ENCODE results near the gene ARAP3. TPM values are rescaled to one million over a fixed set of nuclear protein-coding genes. Genes with fewer than 3 reads are reported as not detected.

ARAP3 gene
- total RNA-seq, 1 donor from 2014 or later, result 39.2 TPM

- peak overlapping the region; percentile 20 for H3K4me3 Mint-ChIP-seq
Observed at GRCh38 chr5:141674747-141675146, 7.3 kb downstream of the ARAP3 start.

GRCh38 chr5:141672841-141673813 is 8.9 kb downstream of the ARAP3 start:
- Mint-ChIP-seq H3K36me3 (ENCODE audit: low read depth) (peaks cover under 1% of the 10 kb centered on the region), H3K4me3 (no peak overlapping the region), H3K27ac (ENCODE audit: unreplicated experiment) (peak overlapping the region; percentile 87), H3K9me3 (no peaks in the 10 kb centered on the region), H3K27me3 (ENCODE audit: low read depth) (no peaks in the 10 kb centered on the region), H3K4me1 (peaks cover 23% of the 10 kb centered on the region)
- DNase-seq (ENCODE audit: low read depth, low spot score), result peak; percentile 45
- no peak for TF ChIP-seq CTCF (conservative IDR thresholded peaks at IDR 0.05)

More at GRCh38 chr5:141674747-141675146, 7.3 kb downstream of the ARAP3 start:
- Mint-ChIP-seq H3K36me3 (ENCODE audit: low read depth) (peaks cover 4% of the 10 kb centered on the region), H3K9me3 (no peaks in the 10 kb centered on the region), H3K27ac (ENCODE audit: unreplicated experiment) (no peak overlapping the region), H3K4me1 (peaks cover 32% of the 10 kb centered on the region), H3K27me3 (ENCODE audit: low read depth) (no peaks in the 10 kb centered on the region)
- no peak for DNase-seq (ENCODE audit: low read depth, low spot score)
- TF ChIP-seq CTCF (conservative IDR thresholded peaks at IDR 0.05), result no peak

GRCh38 chr5:141672071-141672840 is 9.8 kb downstream of the ARAP3 start:
- no peaks in the 10 kb centered on the region for H3K9me3 Mint-ChIP-seq

GRCh38 chr5:141669520-141669919 is 12.5 kb downstream of the ARAP3 start:
- H3K4me3 Mint-ChIP-seq, result no peak overlapping the region
- H3K4me1 Mint-ChIP-seq, result peaks cover 14% of the 10 kb centered on the region
- no peak for TF ChIP-seq CTCF (conservative IDR thresholded peaks at IDR 0.05)
- no peak for DNase-seq (ENCODE audit: low read depth, low spot score)
- H3K27me3 Mint-ChIP-seq (ENCODE audit: low read depth), result no peaks in the 10 kb centered on the region
- no peaks in the 10 kb centered on the region for H3K9me3 Mint-ChIP-seq
- no peaks in the 10 kb centered on the region for H3K36me3 Mint-ChIP-seq (ENCODE audit: low read depth)
- no peak overlapping the region for H3K27ac Mint-ChIP-seq (ENCODE audit: unreplicated experiment)

More at GRCh38 chr5:141672071-141672840, 9.8 kb downstream of the ARAP3 start:
- Mint-ChIP-seq H3K4me3 (no peak overlapping the region), H3K4me1 (peaks cover 19% of the 10 kb centered on the region), H3K27ac (ENCODE audit: unreplicated experiment) (no peak overlapping the region), H3K27me3 (ENCODE audit: low read depth) (no peaks in the 10 kb centered on the region), H3K36me3 (ENCODE audit: low read depth) (no peaks in the 10 kb centered on the region)
- no peak for TF ChIP-seq CTCF (conservative IDR thresholded peaks at IDR 0.05)
- no peak for DNase-seq (ENCODE audit: low read depth, low spot score)

GRCh38 chr5:141668601-141669265 is 13.3 kb downstream of the ARAP3 start:
- DNase-seq (ENCODE audit: low read depth, low spot score), result no peak
- TF ChIP-seq CTCF (conservative IDR thresholded peaks at IDR 0.05), result no peak
- no peaks in the 10 kb centered on the region for H3K9me3 Mint-ChIP-seq
- no peak overlapping the region for H3K4me3 Mint-ChIP-seq
- H3K27me3 Mint-ChIP-seq (ENCODE audit: low read depth), result no peaks in the 10 kb centered on the region
- peak overlapping the region; percentile 73 for H3K27ac Mint-ChIP-seq (ENCODE audit: unreplicated experiment)
- H3K4me1 Mint-ChIP-seq, result peaks cover 13% of the 10 kb centered on the region
- H3K36me3 Mint-ChIP-seq (ENCODE audit: low read depth), result no peaks in the 10 kb centered on the region
